LHCN-M2 (cell line): ENCODE results near the gene SLC25A48. TPM values are rescaled to one million over a fixed set of nuclear protein-coding genes. Genes with fewer than 3 reads are reported as not detected.
A peak's percentile ranks its signal among the peaks of the same experiment; 100 is the strongest.

ENCODE experiments used
- DNase-seq: peaks from one replicate; pipeline ENCODE4 v3.0.0-alpha.2; 2012; ENCODE audit warnings: low read depth
- total RNA-seq: library from RNA; depleted of rRNA; stranded (reverse); fragments of >200 nt; gene quantifications from 2 replicates; pipeline ENCODE4 v1.2.3, GENCODE V29; 2014

SLC25A48 gene
- total RNA-seq, 1 experiment from 2014 or later, result not detected

GRCh38 chr5:135881244-135881643 is 46.8 kb downstream of the SLC25A48 start:
- DNase-seq, result no peak

- DNase-seq, result no peak
Observed at GRCh38 chr5:135881819-135882218, 47.4 kb downstream of the SLC25A48 start.

- no peak for DNase-seq
Observed at GRCh38 chr5:135883026-135883425, 48.6 kb downstream of the SLC25A48 start.

- DNase-seq, result no peak
Observed at GRCh38 chr5:135883441-135883840, 49.0 kb downstream of the SLC25A48 start.

GRCh38 chr5:135885031-135885430 is 50.6 kb downstream of the SLC25A48 start:
- no peak for DNase-seq

- no peak for DNase-seq
Observed at GRCh38 chr5:135886136-135886535, 51.7 kb downstream of the SLC25A48 start.

GRCh38 chr5:135887447-135887864 is 53.0 kb downstream of the SLC25A48 start:
- DNase-seq, result peak; percentile 50

- DNase-seq, result peak; percentile 20
Observed at GRCh38 chr5:135887881-135888614, 53.6 kb downstream of the SLC25A48 start.

GRCh38 chr5:135890296-135890695 is 55.8 kb downstream of the SLC25A48 start:
- no peak for DNase-seq

GRCh38 chr5:135890867-135891266 is 56.4 kb downstream of the SLC25A48 start:
- DNase-seq, result no peak

- DNase-seq, result no peak
Observed at GRCh38 chr5:135891268-135891667, 56.8 kb downstream of the SLC25A48 start.

GRCh38 chr5:135891791-135892190 is 57.3 kb downstream of the SLC25A48 start:
- no peak for DNase-seq

GRCh38 chr5:135894276-135894675 is 59.8 kb downstream of the SLC25A48 start:
- no peak for DNase-seq

GRCh38 chr5:135894789-135895188 is 60.3 kb downstream of the SLC25A48 start:
- no peak for DNase-seq

GRCh38 chr5:135895474-135896006 is 61.1 kb downstream of the SLC25A48 start, which contains the start of gene IL9:
IL9 (minus strand) TSS chr5:135895841; CDS start chr5:135895816, 25 bp downstream.
- no peak for DNase-seq

GRCh38 chr5:135898651-135899050 is 64.2 kb downstream of the SLC25A48 start:
- no peak for DNase-seq

GRCh38 chr5:135900276-135900675 is 65.8 kb downstream of the SLC25A48 start:
- DNase-seq, result no peak

- no peak for DNase-seq
Observed at GRCh38 chr5:135901633-135902032, 67.2 kb downstream of the SLC25A48 start.

GRCh38 chr5:135905144-135905543 is 70.7 kb downstream of the SLC25A48 start:
- DNase-seq, result no peak

- no peak for DNase-seq
Observed at GRCh38 chr5:135913713-135914626, 79.5 kb downstream of the SLC25A48 start.

- no peak for DNase-seq
Observed at GRCh38 chr5:135915466-135916001, 81.1 kb downstream of the SLC25A48 start.
